Gastroesophageal sphincter (tissue), 3 donors: ENCODE results near the gene CTNNA2.

Source experiments
- CTCF ChIP-seq, 4 experiments: fragments of 200-600 bp in 2 of 4; fragments of 450-650 bp in 2 of 4; sonication (generic) in 1 of 4; IDR thresholded peaks; one replicate each; pipeline ENCODE4 v1.5.1; 2017 to 2019; ENCODE audit warnings: antibody characterized with exemption in 4 of 4, mild to moderate bottlenecking in 2 of 4, moderate library complexity in 2 of 4
- POLR2A ChIP-seq, 2 donors: fragments of 450-650 bp; IDR thresholded peaks; one replicate each; pipeline ENCODE4 v1.6.1; 2017; ENCODE audit warnings: antibody characterized with exemption in 2 of 2, mild to moderate bottlenecking in 2 of 2, moderate library complexity in 1 of 2

GRCh38 chr2:79771493-79771892 lies 258.6 kb downstream of the CTNNA2 start:
- TF ChIP-seq POLR2A (IDR thresholded peaks at IDR 0.05) (no peak), CTCF (IDR thresholded peaks at IDR 0.05) (no peak)
